Measurements from ENCODE around the gene KIAA0586.

DNA sequence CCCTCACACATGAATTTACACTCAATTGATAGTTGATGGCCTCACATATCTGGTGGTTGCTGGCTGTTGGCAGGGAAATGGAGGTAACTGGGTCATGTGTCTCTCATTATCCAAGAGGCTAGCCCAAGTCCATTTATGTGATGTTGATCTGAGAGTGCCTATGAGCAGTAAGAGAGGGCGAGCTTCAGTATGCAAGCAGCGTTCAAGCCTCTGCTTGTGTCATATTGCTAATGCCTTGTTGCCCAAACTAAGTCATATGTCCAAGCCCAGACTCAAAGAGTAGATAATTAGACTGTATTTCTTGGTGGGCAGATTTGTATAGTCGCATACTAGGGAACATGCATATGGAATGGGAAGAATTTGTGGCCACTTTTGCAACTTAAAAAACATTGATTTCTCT is 126.4 kb downstream of the KIAA0586 start:
- TF ChIP-seq, protein P1, sequence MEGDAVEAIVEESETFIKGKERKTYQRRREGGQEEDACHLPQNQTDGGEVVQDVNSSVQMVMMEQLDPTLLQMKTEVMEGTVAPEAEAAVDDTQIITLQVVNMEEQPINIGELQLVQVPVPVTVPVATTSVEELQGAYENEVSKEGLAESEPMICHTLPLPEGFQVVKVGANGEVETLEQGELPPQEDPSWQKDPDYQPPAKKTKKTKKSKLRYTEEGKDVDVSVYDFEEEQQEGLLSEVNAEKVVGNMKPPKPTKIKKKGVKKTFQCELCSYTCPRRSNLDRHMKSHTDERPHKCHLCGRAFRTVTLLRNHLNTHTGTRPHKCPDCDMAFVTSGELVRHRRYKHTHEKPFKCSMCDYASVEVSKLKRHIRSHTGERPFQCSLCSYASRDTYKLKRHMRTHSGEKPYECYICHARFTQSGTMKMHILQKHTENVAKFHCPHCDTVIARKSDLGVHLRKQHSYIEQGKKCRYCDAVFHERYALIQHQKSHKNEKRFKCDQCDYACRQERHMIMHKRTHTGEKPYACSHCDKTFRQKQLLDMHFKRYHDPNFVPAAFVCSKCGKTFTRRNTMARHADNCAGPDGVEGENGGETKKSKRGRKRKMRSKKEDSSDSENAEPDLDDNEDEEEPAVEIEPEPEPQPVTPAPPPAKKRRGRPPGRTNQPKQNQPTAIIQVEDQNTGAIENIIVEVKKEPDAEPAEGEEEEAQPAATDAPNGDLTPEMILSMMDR (IDR thresholded peaks at IDR 0.05; ENCODE audit: low read depth, low read length) = no peak
- no peak for TF ChIP-seq EZH2phosphoT487 (IDR thresholded peaks at IDR 0.05; ENCODE audit: low read depth)
